Daoy (cell line): ENCODE results near the gene MLC1. TPM values are rescaled to one million over a fixed set of nuclear protein-coding genes. Genes with fewer than 3 reads are reported as not detected.
A peak's percentile ranks its signal among the peaks of the same experiment; 100 is the strongest.

Experiments used
- DNase-seq: peaks from one replicate; pipeline ENCODE4 v3.0.0-alpha.2; 2015; ENCODE audit warnings: low read depth
- total RNA-seq: library from RNA; depleted of rRNA; stranded (reverse); fragments of >200 nt; shearing (Covaris generic); gene quantifications from 2 replicates; pipeline ENCODE4 v1.2.3, GENCODE V29; 2014

The MLC1 gene
- total RNA-seq, 1 experiment from 2014 or later, result not detected

DNA sequence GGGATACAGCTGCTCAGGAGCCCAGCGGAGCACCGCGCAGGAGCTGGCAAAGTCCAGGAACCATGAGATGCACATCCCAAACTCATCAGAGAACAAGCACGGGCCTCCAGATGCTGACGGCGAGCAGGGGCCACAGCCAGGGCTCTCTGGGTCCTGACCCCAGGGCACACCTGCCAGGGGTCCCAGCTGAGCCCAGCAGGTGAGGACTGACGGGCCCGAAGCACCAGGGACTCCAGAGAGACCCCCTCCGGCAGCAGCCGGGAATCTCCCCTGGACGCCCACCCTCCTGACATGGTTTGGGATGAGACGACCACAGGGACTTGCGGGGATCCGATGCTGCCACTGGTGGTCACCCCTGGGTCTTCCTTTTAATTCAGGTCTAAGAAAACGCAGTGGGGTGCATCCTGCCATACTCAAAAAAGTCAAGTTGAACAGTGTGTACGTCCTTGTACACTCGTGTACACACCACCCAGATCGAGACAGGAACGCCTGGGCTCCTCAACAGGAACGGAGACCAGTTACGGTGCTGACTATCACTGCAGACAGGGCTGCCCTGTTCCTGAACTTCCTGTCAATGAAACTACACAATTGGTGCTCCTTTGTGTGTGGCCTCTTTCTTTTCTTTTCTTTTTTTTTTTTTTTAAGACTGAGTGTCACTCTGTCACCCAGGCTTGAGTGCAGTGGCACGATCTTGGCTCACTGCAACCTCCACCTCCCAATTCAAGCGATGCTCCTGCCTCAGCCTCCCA, 49.1 kb downstream of the MLC1 start:
- DNase-seq, result no peak

DNA sequence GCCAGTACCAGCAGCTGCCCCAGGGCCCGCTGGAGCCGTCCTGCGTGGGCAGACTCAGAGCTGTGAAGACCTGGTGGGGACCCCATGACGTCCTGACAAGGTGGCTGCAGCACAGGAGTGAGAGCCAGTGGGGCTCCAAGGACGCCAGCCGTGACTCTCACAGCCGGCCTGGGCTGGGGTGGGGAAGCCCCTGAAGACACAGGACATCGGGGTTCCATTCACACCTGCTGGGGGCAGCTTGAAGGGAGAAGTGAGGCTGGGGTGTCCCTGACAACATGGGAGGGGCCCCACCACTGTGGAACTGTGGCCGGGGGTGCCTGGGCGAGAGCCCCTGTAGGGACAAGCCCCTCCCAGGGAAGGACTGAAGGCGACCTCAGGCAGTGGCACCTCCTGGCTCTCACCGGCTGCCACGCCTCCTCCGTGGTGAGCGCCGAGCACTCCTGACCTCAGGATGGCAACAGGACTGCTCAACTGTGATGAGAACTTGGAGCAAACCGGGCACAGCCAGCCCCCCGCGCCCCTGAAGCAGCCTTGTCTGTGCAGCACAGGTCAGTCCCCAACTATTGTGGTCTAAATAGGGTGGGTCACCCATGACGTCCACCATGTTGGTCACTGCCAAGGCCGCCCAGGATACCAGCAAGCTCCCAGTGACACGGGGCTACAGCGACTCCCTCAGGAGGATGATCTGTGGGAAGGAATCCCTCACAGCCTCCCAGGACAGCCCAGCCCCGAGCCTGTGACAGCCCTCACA, 49.9 kb downstream of the MLC1 start:
- DNase-seq, result no peak

DNA sequence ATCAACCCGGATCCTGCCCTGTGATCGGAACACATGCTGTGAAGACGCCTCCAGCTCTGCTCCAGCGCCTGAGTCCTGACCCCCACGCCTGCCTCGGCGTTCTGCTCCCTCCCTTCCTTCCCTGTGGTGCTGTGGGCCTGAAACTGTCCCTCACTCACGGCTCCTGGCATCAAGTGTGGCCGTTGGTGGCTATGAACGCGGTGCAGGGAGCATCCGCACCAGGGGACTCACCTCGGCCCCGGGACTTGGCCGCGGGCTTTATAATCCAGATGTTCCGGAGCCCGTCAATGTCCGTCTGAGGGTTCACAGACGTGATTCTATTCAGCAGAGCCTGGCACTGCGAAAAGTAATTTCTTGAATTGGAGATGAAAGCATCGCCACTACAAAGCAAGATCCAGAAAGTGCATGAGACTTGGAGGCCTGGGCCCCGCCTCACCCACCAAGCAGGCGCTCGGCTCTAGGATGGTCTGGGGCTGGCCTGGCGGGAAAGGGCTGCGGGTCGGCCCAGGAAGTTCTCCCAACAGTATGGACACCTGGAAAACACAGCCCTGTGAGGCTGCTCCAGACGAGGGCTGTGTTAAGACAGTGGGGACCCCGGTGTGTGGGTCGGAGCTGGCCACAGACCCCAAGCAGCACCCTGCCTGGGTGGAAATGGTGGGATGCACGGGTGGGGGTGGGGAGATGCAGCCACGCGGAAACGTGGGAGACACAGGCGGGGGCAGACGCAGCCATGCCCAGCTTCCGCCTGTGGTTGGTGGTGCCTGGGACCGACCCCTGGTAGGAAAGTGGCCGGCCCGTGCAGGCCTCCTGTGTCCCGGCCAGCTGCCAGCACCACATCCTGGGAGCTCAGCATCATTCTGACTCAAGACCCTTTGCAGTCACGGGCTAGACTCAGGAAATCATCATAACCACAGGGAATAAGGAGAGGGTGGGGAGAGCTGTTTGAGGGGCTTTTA, 50.8 kb downstream of the MLC1 start:
- DNase-seq, result peak; percentile 66

DNA sequence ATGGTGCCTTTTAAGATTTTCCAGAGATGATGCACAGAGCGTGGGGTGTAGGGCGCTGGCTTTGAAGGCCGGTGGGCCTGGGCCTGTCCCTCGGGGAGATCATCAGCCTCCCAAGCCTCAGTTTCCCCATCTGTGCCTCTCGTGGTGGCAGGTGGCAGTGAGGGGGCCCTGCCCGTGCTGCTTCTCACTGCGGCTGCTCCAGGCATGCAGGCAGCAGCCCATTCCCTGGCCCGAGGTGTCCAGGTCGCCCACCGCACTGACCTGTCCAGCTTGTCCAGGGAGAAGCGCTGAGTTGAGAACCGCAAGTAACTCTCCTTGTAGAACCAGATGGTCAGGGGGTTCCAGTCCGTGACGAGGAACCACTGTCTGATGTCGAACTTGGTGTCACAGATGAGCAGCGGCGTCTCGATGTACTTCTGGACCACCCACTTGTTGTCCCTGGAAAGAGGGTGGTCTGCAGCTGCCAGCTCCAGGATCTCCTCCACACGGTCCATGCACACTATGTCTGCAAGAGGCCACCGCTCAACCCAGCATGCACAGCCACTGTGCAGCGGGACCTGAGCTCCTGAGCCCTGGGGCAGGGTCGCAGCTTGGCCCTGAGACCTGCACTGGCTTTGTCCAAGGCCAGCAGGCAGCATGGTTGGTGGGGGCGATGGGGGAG, 52.2 kb downstream of the MLC1 start:
- no peak for DNase-seq

DNA sequence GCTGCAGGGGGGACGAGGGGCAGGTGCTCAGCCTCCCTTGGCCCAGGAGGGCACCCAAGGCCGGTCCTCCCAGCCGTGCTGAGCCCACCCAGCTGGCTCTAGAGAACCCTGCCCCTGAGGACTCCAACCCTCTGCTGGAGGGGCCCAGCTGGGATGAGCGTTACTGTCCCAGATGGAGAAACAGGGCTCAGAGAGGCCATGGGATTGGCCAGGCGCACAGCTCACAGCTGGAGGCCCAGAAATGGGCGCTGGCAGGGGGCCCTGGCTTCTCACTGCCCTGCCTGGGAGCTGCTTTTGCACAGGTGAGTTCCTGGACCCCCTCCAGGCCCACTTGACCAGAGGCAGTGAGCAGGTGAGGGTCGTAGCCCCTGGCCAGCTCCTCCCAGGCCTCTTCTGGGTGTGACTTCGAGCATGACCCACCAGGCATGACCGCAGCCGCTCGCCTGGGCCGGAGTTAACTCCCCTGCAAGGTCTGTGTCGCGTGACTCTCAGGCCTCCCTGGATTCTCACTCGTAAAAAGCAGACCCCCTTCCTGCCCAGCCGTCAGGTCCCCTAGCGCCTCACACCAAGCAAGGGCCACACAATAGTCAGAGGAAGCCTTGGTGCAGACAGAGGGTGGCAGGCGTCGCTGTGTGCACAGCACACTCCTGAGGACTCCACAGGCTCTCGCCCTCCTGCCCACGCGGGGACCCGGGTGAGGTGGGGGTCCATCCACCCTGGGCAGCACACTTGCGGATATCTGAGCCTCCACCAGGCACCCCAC, 52.9 kb downstream of the MLC1 start:
- DNase-seq, result no peak

DNA sequence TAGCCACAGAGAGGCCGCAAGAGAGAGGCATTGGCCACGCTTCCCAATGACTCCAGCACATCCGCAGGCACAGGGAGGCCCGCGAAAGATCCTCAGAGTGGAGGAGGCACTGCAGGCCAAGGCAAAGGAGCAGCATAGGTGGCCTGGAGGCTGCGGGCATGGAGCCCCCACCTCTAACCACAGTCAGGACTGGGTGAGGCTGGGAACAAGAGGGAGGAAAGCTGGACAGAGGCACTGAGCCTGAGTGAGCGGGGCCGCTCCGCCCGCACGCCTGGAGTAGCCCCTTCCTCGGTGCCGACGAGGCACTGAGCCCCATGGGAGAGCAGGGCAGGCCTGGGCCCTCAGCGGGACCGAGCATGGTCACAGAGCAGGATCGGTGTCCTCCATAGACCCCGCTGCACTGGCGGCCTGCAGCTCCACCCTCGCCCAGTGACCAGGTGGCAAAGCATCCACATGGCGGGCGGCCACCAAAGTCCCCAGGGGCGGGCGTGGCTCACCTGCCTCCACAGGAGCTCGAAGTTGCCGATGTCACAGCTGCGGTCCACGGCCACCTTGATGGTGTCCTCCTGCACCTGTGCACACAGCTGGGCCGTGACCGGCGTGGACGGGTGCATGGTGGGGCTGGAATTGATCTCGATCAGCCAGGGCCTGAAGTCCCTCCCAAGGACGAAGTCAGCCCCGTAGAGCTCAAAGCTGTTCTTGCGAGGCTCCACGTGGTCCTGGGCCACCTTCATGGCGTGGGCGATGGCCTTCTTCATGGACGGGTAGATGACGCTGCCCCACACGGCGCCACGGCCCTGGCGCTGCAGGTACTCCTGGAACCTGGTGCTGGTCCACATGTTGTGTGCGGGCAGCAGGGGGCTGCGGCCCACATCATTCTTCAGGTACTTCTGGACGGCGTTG, 53.8 kb downstream of the MLC1 start:
- no peak for DNase-seq

DNA sequence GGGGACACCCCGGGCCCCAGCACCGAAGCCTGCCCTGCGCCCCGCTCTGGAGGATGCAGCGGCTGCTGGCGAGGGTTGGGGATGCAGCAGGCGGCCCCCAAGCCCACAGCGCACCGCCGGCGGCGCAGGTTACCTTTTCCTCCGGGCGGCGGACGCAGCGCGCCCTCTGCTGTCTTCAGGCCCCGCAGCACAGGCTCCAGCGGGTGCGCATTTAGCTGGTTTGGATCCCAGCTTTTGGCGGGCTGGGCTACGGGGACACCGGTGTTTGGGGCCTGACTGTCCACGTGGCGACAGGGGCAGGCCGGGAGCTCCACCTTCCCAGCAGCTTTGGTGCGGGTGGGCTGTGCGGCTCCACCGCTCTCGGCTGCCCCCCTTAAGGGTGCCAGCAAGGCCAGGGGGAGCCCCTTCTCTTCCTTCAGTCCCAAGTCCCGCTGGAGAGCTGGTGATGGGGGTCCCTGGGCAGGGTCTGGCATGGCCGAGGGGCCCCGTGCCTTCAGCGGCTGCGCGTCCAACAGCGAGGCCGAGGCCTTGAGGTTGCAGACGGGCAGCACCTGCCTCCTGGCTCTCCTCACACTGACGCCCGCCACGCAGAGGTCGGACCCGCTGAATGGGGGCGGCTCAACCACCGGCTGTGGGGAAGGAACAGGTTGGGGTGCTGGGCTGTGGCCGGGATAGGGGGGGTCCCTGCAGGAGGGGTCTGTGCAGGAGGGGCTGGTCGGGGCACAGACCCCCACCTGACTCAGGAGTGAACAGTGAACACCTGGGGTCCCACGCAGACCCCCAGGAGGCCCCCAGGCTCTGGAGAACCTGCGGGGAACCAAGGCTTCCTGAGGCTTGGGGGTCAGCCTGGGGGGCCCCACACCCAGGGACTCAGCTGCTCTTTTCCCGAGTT, 54.7 kb downstream of the MLC1 start:
- peak; percentile 83 for DNase-seq

DNA sequence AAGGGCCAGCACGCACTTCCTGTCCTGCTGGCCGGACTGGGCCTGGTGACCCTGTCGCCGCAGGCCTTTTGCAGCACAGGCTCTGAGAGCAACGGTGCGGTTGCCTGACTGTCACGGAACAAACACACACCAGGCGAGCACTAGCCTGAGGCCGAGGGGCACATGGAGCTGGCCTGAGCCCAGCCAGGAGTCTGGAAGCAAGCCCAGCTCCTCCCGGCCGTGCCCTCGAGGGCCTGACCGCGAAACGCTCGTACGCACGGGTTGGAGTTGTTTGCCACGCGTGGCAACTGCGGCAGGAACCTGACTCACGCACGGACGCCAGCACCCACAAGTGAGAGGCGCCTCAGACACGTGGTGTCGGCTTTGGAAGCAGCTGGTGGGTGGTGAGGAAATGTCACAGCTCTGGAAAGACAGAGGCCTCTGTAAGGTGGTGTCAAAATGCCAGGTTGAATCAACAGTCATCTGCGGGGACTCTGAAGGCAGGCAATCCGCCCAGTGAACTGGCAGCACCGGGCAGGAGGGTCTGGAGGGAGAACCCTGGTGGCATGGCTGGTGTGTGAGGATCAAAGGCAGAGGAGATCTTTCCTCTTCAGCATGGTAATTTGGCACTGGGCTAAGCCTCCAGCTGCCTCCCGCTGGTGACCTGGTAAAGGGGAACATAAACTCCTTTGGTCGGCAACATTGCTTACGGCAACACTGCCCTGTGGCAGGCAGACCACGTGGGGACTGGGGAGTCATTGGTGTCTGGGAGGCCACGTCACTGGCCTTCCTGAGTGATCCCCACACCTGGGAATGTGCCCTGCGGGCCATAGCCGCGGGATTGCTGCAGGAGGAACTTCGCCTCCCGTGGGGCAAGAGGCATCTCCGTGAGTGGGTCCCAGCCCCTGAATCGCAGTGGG, 57.3 kb downstream of the MLC1 start:
- peak; percentile 80 for DNase-seq

DNA sequence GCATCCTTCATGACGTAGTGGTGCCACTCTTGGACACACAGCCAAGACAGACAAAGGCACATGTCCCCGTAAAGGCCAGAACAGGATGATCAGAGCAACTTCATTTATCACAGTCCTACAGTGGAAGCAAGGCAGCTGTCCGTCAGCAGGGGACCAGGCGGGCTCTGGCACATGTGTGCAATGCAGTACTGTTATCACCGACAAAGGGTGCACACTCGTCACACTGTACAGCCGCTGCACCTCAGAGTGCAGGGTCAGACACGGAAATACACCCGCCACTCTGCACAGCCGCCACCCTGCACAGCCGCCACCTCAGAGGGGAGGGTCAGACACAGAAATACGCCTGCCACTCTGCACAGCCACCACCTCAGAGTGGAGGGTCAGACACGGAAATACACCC, 59.2 kb downstream of the MLC1 start:
- no peak for DNase-seq

DNA sequence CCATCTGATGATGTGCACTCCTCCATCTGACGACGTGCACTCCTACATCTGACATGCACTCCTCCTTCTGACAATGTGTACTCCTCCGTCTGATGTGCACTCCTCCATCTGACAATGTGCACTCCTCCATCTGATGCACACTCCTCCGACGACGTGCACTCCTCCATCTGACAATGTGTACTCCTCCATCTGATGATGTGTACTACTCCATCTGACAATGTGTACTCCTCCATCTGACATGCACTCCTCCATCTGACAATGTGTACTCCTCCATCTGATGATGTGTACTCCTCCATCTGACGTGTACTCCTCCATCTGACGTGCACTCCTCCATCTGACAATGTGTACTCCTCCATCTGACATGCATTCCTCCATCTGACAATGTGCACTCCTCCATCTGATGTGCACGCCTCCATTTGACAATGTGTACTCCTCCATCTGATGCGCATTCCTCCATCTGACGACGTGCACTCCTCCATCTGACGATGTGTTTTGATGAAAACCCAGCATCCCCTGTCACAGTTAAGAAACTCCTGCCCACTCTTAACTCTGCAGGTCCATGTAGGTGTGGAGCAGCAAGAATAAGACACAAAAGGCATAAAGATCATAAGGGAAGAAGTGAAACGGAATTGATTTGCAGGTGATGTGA, 62.9 kb downstream of the MLC1 start:
- DNase-seq, result no peak

DNA sequence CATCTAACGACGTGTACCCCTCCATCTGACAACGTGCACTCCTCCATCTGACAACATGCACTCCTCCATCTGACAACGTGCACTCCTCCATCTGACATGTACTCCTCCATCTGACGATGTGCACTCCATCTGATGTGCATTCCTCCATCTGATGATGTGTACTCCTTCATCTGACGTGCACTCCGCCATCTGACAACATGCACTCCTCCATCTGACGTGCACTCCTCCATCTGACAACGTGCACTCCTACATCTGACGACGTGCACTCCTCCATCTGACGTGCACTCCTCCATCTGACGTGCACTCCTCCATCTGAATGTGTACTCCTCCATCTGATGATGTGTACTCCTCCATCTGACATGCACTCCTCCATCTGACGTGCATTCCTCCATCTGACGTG, 64.6 kb downstream of the MLC1 start:
- no peak for DNase-seq

DNA sequence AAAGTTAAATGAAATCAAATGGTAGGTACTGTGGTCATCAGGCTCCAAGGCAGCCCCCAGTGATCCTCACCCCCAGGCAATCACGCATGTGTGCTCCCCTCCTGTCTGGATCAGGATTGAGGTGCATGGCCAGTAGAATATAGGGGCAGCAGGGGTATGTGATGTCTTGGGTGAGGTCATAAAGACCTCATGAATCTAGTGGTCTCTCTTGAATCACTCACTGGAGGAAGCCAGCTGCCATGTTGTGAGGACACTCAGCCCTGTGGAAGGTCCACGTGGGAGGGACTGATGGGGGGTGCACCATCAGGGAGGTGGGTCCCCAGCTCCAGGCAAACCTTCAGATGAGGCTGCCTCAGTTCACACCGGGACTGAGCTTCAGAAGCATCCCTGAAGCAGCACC, 65.9 kb downstream of the MLC1 start:
- no peak for DNase-seq

DNA sequence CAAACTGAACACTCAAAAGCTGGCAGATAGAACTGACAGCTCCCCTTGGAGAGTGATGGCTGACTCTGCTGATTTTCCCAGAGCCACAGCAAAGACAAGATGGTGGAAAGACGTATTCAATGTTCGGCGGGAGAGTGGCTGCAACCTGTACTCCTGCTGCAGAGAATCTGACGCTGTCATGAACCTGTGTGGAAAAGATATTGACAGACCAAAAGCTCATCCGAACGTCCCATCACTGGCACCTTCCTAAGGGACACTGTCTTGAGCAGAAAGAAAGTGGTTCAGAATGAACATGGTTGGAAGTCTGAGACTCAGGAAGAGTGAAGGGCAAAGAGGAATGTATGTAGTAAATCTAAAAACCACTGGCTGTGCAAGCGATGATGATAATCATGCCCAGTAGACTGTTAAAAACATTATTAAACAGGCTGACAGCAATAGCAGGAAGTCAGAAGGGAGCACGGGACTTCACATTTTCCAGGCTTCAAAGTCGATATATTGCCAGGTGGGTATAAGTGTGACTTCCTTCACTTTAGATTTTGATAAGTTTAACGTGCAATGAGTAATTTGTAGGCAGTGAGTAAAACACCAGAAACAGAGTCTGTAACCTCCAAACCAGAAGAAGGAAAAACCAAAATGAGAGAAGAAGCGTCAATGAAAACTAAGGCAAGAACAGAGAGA, 66.5 kb downstream of the MLC1 start:
- DNase-seq, result no peak

DNA sequence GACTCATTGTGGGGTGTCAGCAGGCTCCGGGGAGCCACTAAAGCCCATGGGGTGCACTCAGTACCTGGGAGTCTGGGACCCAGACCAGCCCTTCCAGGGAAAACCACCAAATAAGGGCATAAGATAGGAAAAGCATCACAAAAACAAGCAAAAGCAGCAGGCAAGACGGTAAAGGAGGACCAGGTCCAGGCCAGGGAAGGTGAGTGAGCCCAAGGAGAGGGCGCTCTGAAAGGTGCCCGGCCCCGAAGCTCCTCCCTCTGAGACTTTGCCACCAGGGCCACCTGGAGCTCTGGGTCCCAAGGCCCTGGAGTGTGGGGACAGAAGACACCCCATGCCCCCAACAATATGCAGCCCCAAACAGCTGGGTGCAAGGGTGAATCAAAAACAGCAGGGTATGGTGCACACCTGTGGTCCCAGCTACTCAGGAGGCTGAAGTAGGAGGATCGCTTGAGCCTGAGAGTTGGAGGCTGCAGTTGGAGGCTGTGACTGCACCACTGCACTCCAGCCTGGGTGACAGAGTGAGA, 67.5 kb downstream of the MLC1 start:
- no peak for DNase-seq

DNA sequence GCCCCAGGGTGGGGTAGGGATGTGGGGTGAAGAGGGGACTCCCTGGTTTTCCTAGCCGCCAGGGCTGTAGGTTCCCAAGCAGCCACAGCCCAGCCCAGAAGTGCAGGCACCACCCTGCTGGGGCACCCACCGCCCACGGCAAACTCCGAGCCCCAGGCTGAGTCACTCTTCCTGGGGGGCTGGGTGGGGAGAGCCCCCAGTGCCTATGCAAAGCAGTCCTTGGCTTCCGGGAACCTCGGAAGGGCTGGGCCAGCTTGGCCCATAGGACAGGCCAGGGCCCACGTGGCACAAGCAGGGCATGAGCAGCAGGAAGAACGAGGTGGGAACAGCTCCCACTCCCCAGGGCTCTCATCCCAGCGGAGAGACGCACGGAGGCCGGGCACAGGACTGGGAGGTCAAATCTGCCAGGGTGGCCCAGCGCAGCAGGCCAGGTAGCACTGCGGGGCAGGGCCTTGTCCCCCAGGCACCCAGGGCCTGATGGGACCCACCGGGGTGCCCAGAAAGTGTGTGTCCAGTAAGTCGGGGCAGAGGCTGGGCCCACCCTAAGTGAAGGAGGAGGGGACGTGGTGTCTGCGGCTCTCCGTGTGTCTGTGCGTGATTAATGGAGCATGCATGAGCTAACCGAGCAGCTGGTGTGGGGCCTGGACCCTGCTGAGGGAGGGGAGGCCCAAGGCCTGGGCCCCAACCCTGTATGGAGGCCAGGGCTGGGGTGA, 68.1 kb downstream of the MLC1 start:
- peak; percentile 77 for DNase-seq
